GM12864 (cell line): Measurements from ENCODE around the gene MYLK.

ENCODE experiments used
- DNase-seq: peaks from one replicate; pipeline ENCODE4 v3.0.0-alpha.2; 2011; ENCODE audit warnings: low read depth
- H3K4me3 ChIP-seq: 2 replicates; pipeline ENCODE4 v1.5.1; 2011; ENCODE audit warnings: mild to moderate bottlenecking, low read depth, low read length, control low read depth
- CTCF ChIP-seq: IDR thresholded peaks from 2 replicates; pipeline ENCODE4 v1.5.1; 2011; ENCODE audit warnings: low read depth, mild to moderate bottlenecking, moderate library complexity, low read length, control low read depth, inconsistent platforms; ENCODE audit errors: missing control alignments

Gene MYLK

GRCh38 chr3:123621850-123622189 is 262.3 kb downstream of the MYLK start:
- no peak overlapping the region for H3K4me3 ChIP-seq
- DNase-seq: no peak
- no peak for TF ChIP-seq CTCF

GRCh38 chr3:123621186-123621849 is 262.8 kb downstream of the MYLK start:
- H3K4me3 ChIP-seq: no peak overlapping the region
- DNase-seq: no peak
- no peak for TF ChIP-seq CTCF

- H3K4me3 ChIP-seq: no peak overlapping the region
- no peak for DNase-seq
- no peak for TF ChIP-seq CTCF
Observed at GRCh38 chr3:123620343-123620742, 263.8 kb downstream of the MYLK start.

- H3K4me3 ChIP-seq: no peak overlapping the region
- no peak for TF ChIP-seq CTCF
- DNase-seq: no peak
Observed at GRCh38 chr3:123618768-123619484, 265.2 kb downstream of the MYLK start.

GRCh38 chr3:123618076-123618708 is 265.9 kb downstream of the MYLK start:
- no peak overlapping the region for H3K4me3 ChIP-seq
- TF ChIP-seq CTCF: no peak
- no peak for DNase-seq

- no peak for TF ChIP-seq CTCF
- DNase-seq: no peak
- no peak overlapping the region for H3K4me3 ChIP-seq
Observed at GRCh38 chr3:123616593-123616992, 267.5 kb downstream of the MYLK start.
